ENCODE results near the gene DDC.

Gene DDC, protein sequence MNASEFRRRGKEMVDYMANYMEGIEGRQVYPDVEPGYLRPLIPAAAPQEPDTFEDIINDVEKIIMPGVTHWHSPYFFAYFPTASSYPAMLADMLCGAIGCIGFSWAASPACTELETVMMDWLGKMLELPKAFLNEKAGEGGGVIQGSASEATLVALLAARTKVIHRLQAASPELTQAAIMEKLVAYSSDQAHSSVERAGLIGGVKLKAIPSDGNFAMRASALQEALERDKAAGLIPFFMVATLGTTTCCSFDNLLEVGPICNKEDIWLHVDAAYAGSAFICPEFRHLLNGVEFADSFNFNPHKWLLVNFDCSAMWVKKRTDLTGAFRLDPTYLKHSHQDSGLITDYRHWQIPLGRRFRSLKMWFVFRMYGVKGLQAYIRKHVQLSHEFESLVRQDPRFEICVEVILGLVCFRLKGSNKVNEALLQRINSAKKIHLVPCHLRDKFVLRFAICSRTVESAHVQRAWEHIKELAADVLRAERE

DNA sequence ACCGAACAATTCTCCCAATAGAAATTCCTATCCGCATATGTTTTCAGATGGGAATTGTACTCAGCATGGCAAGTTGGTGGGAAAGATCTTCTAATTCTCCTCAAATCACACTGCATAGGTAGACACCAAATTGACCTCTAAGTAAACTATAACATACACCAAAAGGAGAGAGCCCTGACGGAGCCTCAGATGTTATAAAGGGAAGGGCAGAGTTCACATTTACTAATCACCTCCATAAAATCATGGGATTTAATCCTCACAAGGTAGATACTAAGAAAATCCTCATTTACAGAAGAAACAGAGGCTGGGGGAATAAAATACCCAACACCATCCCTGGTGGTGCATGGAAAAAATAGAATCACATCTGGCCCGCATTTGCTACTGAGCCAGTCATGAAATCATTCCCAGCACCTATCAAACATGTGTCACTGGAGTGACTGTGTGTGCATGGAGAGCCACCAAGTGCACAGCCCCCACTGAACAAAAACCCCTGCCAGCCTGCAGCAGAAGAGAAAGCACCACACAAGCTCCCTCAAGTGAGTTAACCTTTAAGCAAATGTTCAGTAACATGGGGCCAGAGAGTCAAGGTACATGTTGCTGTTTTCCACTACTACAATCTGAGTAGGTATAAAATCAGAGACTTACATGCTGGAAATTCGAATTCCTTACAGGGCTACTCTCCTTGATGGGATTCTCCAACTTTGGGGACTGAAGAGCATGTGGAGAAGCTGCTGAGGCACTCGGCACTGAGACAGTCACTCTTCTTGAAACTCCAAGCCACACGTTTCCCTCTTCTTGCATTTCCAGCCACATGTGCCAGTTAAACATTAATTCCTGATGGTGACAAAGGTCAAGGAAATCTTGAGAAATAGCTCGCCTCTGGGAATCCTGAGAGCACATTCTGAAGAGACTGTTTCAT, at the start of gene DDC:
Gene DDC (minus strand): TSS at position 766 of the 919 bp plus-strand sequence. CDS start 21,320 bp downstream, outside the sequence.
- no peak for DNase-seq (ENCODE audit: low read depth in 3 of 3)

DNA sequence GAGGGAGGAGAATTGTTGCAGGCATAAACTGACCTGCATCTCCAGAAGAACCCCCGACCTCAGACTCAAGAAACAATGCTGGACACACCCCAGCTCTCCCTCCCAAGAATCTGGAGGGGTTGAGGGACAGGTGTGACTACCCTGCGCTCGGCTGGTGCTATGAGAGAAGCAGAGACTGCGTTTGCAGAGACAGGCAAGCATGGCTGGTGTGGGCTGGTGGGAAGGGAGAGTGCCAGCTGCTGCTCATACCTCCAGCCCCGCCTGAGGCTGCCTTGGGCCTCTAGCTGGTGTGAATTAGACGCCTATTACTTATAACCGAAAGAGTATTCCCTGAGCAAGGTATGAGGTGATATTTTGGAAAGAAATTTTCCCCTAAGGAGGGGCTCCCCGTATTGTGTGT, 48.3 kb upstream of the DDC start:
- DNase-seq (ENCODE audit: low read depth in 3 of 3), result no peak

DNA sequence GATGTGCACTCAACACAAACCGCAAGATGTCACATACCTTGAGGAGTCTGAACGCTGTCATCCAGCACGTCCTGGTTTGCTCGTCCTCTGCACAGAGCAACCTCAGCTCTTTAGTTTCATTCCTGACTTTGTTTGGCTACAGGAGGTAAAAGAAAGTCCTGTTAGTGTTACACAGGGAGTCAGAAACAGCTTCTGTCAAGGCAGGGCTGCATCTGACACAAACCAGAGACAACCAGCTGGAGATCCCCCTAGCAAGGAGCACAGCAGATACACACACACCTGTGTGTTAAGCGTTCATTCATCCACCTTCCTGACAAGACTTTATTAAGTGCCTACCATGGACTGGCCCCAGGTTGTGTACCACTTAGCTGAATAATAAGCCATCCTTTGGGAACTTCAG, 47.5 kb upstream of the DDC start:
- DNase-seq (ENCODE audit: low read depth in 3 of 3), result no peak

DNA sequence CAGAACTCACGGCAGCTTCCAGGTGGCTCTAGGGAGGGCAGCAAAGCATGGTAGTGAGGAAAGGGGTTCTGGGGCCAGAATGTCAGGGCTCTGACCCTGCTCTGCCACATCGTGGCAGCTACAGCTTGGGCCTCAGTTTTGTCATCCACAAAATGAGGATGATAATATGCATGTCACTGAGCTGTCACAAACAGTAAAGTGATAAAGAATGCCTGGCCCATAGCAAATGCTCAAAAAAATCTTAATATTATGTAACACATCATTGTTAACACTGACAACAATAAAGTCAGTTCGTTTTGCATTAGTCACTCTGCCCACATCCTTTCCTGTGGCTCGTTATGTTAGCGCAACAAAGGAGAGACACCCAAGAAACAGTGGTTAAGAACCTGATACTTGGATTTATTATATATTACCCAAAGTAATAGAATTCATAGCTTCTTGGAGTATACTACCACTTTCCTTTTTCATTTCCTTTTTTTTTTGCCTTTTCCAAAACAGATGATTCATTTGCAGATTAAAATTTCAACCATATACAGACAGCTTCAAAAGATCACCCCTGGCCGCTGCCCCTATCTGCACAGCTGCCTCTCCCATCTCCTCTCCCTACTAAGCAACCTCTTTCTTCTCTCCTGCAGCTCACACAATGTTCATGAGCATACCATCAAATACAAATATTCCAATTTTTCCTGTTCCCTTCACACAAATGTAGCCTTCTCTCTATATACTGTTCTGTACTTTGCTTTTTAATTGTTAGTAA, 45.5 kb upstream of the DDC start:
- DNase-seq (ENCODE audit: low read depth in 3 of 3), result peak in 2 of 3 experiments; percentile 13 to 18

DNA sequence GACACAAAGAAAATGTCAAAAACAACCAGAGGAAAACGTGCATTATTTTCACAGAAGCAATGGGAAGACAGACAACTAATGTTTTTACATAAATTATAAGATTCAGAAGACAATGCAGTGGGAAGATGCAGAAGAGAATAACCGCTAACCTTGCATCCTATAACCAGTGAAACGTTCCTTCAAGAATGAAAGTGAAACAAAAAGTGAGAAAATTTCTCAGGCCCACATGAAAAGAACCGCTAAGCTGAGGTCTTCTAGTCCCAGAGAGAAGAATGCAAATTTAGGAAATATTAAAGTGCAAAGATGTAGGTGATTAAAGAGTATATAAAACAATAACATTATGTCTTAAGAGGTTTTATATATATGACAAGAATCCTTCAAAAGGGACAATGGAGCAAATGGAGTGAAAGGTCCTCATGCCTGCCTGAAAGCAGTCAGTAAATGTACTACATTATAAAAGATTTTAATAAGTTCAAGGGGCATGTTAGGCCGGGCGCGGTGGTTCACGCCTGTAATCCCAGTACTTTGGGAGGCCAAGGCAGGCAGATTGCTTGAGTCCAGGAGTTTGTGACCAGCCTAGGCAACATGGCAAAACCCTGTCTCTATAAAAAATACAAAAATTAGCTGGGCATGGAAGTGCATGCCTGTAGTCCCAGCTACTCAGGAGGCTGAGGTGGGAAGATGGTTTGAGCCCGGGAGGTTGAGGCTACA, 43.1 kb upstream of the DDC start:
- no peak for DNase-seq (ENCODE audit: low read depth in 3 of 3)

DNA sequence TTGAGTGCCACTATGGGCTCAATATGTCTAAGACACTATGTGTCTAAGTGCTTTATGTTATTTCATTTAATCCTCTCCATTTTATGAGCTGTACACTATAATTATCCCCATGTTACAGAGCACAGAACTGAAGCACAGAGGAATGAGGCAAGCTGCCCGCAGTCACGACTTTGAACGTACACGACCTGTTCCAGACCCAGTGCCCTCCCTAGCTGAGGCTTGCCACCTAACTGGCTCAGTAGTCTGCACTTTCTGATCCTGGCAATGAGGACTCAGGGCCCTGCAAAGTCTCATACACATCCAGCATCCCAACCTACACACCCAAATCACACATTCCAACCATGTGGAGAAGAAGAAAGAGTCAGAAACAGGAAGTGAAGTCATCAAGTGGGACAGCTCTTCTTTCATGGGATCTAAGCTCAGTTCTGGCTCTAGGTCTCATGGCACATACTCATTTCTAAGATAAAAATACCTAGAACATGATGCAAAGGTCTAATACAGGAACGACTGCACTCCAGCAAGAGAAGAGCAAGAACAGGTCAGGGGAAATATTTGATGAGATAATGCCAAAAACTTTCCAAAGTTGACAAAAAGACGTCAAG, 42.4 kb upstream of the DDC start:
- no peak for DNase-seq (ENCODE audit: low read depth in 3 of 3)

DNA sequence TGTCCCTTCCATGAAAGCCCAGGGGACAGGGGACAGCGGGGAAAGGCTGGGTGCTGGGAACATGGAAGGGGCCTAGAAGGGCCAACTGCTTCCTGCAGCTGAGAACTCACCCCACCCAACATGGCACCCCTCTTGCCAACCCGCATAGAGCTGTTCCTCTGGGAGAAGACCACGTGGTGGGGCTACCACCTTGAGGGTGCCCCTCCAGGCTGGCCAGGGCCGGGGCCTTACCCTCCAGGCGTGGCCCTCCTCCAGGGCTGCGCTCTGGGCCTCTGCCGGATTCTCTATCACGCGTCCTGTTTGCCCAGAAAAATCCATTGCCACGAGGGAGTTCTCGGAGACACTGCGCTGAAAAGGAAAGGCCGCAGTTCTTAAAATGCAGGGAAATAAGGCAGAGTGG, 39.9 kb upstream of the DDC start:
- no peak for DNase-seq (ENCODE audit: low read depth in 3 of 3)

DNA sequence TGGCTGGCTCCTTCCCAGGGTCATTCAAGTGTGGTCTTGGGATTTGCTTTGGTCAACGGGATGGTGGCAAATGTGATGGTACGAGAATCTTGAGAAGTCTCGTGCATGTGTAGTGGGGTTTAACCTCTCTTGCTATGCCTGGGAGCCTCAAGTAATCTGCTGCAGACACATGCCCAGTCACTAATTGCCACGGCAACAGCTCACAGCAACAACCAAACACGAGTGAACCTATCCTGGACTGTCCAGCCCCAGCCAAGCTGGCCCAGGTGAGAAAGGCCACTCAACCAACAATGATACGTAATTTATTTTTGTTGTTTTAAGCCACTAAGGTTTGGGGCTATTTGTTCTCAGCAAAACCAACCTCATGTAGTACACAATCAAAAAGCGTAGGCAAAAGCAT, 38.1 kb upstream of the DDC start:
- DNase-seq (ENCODE audit: low read depth in 3 of 3), result no peak

DNA sequence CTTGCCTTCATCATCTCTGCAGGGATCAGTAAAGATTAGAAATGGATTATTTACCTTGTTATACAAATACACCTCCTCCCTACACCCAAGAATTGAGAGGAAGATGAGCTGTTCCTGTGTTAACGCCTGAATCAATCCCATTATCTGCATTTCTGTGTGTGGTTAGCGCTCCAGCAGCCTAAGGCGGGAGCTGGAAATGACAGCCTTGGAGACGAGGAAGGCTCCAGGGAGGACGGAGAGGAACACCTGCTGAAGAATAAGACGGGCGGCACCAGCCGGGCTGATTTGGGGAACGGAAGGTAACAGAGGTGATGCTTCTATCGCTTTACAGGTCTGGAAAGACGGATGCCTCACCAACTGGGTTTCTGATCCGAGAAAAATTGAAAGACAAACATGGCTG, 34.2 kb upstream of the DDC start:
- no peak for DNase-seq (ENCODE audit: low read depth in 3 of 3)

DNA sequence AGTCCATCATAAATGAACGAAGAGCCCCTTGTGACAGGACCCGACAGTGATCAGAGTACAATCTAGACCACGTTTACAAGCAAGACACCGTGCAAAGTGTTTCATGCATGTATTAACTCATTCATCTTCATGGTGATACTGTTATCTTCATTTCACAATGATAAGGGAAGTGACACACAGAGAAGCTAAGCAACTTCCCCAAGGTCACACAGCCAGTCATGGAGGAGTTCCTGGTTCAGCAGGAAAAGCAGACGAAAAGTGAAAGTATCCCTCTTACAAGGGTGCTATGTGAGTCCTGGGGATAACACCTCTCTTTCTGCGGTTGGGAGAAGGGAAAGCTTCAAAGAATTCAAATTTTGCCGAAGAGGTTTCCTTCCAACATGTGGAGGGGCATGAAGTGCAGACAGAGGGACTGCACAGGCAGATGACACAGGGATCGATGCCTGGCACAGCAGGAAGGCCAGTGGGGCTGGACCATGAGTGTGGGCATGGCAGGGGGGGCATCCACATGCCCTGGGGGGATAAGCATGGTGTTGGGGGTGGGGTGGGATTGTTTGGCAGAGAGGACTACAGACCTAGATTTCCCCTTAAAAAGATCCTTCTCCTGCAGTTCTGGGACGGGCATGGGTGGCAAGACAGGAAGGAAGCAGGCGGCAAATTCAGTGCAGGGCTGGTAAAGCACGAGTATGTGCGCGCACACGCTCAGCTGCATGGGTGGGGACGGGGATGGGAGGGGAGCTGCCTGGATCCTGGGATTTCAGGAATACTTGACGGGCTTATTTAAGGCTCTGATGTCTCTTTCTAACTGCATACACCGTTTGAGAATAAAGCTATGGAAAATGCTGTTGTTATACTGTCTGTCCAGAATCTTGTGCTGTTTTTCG, 33.5 kb upstream of the DDC start:
- DNase-seq (ENCODE audit: low read depth in 3 of 3), result no peak

DNA sequence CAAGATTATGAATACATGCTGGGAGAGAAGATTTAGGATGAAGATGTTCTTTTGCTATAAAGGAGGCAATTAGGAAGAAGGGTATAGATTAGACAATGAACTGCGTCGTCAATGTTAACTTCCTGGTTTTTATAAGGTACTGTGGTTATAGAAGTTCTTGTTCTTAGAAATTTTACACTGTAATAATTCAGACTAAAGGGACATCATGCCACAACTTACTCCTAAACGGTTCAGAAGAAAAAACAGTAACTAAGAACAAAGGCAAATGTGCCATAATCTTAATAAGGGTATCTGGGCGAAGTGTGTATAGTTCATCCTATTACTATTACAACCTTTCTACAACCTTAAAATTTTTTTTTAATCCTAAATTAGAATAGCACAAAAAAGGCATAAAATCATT, 31.3 kb upstream of the DDC start:
- DNase-seq (ENCODE audit: low read depth in 3 of 3), result no peak

DNA sequence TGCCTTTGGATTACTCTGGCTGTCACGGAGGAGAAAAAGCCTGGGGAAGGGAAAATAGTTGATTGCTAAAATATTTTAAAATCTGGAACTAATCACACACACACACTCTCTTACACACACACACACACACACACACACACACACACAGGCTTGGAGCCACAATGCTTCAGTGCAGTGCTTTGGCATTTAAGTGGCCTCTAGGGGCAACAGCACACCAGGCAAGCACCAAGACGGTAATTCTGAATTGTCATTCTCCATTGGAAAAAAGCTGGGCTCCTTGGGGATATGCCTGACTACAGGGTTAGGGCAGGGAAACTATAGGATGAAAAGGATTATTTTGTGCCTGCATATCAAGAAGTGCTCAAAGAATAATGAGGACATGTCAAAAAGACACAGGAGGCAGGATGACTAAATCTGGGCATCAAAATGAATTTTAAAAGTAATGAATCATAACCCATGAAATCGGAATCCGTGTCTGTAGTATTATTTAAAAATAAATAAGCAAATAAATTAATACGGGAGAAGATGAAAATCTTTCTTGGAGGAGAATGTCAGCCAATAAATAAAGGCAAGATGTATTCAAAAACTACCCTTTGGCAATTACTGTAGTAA, 30.4 kb upstream of the DDC start:
- no peak for DNase-seq (ENCODE audit: low read depth in 3 of 3)

DNA sequence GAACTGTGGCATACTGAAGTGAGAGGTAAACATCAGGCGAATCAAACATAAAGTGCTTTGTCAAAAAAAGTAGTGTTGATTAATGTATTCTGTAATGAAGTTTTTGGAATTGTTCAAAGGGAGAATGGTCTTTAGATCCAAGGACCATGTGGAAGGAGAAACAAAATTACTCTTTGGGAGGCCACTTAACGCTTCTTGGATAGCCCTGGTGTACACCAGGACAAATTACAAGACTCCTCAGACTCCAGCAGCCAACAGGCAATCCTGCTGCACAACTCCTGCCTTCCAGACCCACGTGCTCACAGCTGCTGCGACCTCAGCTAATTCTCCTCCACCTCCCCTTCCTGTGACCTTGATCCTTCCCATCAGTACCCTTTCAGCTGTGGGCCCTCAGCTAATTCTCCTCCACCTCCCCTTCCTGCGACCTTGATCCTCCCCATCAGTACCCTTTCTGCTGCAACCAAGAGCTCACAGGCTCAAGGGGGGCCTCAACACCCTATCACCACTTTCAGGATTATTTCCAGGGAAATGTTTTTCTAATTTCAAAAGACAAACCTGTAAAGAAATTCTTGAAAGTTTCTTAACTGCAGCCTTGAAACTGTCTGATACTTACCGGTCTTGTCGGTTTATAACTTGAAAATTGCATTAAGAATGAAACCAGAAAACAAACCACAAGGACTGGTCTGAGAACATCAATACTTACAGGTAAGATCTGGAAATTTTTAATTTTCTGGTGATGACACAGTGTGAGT, 29.7 kb upstream of the DDC start:
- DNase-seq (ENCODE audit: low read depth in 3 of 3), result no peak

DNA sequence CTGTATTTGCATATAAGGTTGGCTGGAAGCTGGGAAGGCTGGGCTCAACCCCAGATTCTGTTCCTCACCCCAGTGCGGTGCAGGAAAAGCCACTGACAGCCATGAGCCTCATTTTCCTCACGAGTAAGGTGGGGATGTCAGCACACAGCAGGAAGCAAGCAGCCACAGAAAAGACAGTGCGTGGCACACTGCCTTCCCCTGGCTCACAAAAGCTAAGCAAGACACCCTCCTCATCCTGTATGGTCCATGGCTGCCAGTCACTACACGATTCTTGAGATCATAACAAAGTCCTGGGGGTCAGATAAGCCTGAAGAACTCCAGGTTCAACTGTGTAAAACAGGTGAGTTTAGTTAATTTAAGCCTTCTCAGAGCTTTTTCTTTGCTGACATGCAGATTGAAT, 28.9 kb upstream of the DDC start:
- no peak for DNase-seq (ENCODE audit: low read depth in 3 of 3)

DNA sequence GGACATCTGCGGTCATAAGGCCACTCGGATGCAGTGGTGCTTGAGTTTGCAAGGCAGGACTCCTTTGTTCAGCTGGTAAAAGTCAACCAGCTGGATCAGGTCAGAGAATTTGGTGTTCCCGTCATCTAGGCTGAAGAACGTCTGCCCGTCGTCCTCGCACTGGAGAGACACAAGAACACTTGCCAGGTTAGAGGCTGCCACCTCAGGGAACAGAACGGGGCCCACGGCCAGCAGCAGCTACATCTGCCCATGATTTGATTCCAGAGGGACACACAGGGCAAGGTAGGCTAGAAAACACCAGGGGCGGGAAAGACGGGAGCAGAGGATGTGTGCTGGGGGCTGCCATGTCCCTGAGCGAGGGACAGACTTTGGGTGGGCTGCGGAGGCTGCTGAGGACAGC, 27.7 kb upstream of the DDC start:
- no peak for DNase-seq (ENCODE audit: low read depth in 3 of 3)

DNA sequence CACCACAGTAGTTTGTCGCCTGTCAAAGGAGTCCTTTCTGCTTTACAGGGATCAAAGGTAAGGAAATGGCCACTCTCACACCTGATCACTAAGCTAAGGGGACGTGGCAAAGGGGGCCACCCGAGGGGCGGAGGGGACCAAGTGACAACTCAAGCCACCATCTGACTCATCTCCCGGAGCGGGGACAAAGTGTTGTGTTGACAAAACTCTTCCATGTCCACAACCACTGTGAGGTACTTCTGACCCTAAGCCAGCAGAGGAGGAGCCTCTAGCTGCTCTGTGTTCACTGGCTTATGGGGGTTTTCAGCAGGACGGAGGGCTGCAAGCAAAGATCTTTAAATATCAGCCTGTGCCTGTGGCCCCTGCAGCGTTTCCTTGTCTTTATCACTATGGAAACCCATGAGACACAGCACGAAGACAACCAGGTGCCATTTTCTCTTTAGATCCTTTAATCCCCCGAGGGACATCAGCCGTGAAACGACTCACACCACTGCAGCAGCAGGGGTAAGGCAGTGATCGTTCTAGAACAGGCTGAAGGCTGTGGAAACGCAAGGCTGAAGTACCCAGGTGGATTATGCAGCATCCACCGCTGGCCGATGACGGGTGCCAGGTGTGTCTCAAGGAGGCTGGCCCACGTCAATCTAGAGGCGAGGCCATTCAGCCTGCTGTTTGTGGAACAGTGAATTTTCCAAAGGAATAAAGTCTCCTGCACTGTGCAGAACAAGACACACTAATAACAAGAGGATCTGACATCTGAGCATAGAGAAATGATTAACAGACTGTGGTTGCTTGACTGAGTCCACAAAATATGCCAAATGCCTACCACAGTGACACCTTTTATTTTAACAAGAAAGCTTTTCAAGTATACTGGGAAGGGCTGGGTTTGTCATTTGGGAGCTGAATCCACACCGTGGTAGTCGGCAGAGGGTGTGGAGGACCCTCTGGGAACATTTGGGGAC, 26.6 kb upstream of the DDC start:
- no peak for DNase-seq (ENCODE audit: low read depth in 3 of 3)

DNA sequence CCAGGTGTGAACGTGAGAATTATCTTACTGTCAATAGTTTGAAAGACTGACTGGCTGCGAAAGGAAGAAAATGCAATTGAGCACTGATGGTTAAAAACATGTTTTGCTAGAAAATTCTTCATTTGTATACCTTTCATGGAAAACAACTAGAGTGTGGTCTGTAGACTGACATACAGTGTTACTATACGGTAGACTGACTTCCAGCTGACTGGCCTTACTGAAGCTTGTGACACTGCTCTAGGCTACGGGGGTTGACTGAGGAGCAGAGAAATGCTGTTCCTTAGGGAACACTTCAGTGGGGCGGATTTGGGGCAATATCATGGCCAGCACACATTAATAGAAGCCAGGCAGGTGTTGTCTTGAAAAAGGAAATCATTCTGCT, 25.9 kb upstream of the DDC start:
- DNase-seq (ENCODE audit: low read depth in 3 of 3), result no peak

DNA sequence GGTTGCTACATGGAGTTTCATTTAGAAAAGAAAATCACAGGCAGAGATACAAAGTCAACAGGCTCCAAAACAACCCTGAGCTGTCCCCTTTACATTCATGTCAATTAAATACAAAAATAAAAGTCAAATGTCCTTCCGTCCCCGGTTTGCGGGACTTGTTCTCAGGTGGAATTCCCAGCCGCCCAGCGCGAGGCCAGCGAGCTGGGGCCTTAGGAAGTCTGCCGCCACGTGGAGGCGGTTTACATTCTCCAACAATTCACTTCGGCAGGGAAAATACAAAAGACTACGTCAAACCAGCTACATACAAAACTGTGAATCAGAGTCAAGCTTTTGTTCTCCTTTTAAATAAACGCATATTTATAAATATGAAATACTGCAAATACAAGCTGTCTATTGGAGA, 25.3 kb upstream of the DDC start:
- no peak for DNase-seq (ENCODE audit: low read depth in 3 of 3)

Measured in stimulated activated CD4-positive, alpha-beta T cell treated with anti-CD3 and anti-CD28 coated beads, TNF-alpha, amount 100 ng/mL, for 4 hours (primary cell).